Astrocyte (in vitro differentiated cells and primary cell): Measurements from ENCODE around the gene FAM219A.

Experiments
- CTCF ChIP-seq: IDR thresholded peaks from 2 replicates; pipeline ENCODE4 v1.5.1; 2011; ENCODE audit warnings: low read depth, mild to moderate bottlenecking, inconsistent platforms, low read length, moderate library complexity; ENCODE audit not compliant: insufficient read depth
- EZH2 ChIP-seq: IDR thresholded peaks from 2 replicates; pipeline ENCODE4 v1.6.1; 2012; ENCODE audit warnings: mild to moderate bottlenecking, low read length, inconsistent platforms; ENCODE audit not compliant: insufficient read depth

GRCh38 chr9:34406219-34406618, 52.2 kb downstream of the FAM219A start:
- TF ChIP-seq CTCF, result no peak
- TF ChIP-seq EZH2, result no peak
